IMR-90 (cell line): Measurements from ENCODE around the gene NDUFA13. TPM values are rescaled to one million over a fixed set of nuclear protein-coding genes. Genes with fewer than 3 reads are reported as not detected.

Source experiments
- ATAC-seq: fragments of 200-7000 bp; cut with Tn5 transposase; 2 replicates; pipeline ENCODE4 v1.9.1; 2020; ENCODE audit warnings: low read depth, mild to moderate bottlenecking, moderate library complexity
- BruUV-seq: library from RNA; stranded (reverse); fragments of 400-500 nt; replicated peaks from 2 replicates; lab custom pipeline; 2021; lab: Mats Ljungman, UMichigan
- CTCF ChIA-PET: fragments of 300-600 bp; formaldehyde crosslinking; extraction: SDS; loops from one replicate; lab custom pipeline; 2021; ENCODE audit warnings: antibody characterized with exemption; lab: Yijun Ruan, JAX
- POLR2A ChIA-PET: fragments of 300-600 bp; sonication (Branson Sonifier 250); formaldehyde crosslinking; loops from one replicate; lab custom pipeline; 2022; ENCODE audit warnings: antibody characterized with exemption; ENCODE audit not compliant: unreplicated experiment; lab: Charles Lee
- DNase-seq: peaks from one replicate; pipeline ENCODE4 v3.0.0; 2013
- H2AFZ ChIP-seq: replicated peaks from 2 replicates; pipeline ENCODE3; 2013; ENCODE audit warnings: low read length, mild to moderate bottlenecking; ENCODE audit not compliant: poor library complexity
- H2AK5ac ChIP-seq: 2 replicates; pipeline ENCODE4 v1.6.1; 2013; ENCODE audit warnings: low read depth, low read length, inconsistent platforms
- H2AK9ac ChIP-seq: replicated peaks from 2 replicates; pipeline ENCODE3; 2013; ENCODE audit warnings: mild to moderate bottlenecking, low read depth, low read length, moderate library complexity; ENCODE audit not compliant: poor library complexity
- H2BK120ac ChIP-seq: 2 replicates; pipeline ENCODE4 v1.6.1; 2013; ENCODE audit warnings: low read depth, low read length, inconsistent platforms
- H2BK15ac ChIP-seq: 3 replicates; pipeline ENCODE4 v1.6.1; 2013; ENCODE audit warnings: low read depth, low read length, inconsistent platforms
- H2BK20ac ChIP-seq: 2 replicates; pipeline ENCODE4 v1.6.1; 2013; ENCODE audit warnings: low read depth, mild to moderate bottlenecking, inconsistent platforms, low read length, moderate library complexity
- H2BK5ac ChIP-seq: 2 replicates; pipeline ENCODE4 v1.6.1; 2013; ENCODE audit warnings: mild to moderate bottlenecking, low read depth, low read length, inconsistent platforms; ENCODE audit not compliant: poor library complexity, severe bottlenecking
- H3K14ac ChIP-seq: replicated peaks from 2 replicates; pipeline ENCODE4 v1.6.1; 2013; ENCODE audit warnings: low read depth, low read length, inconsistent platforms
- H3K18ac ChIP-seq: 2 replicates; pipeline ENCODE4 v1.6.1; 2013; ENCODE audit warnings: low read depth, low read length, control low read depth
- H3K23ac ChIP-seq: 2 replicates; pipeline ENCODE4 v1.6.1; 2013; ENCODE audit warnings: low read depth, low read length, inconsistent platforms
- H3K27ac ChIP-seq: 2 replicates; pipeline ENCODE4 v1.5.1; 2013; ENCODE audit warnings: mild to moderate bottlenecking, control low read depth, low read length; ENCODE audit not compliant: insufficient read depth
- H3K27me3 ChIP-seq: 2 replicates; pipeline ENCODE4 v1.6.1; 2013; ENCODE audit warnings: low read length; ENCODE audit not compliant: control insufficient read depth, insufficient read depth
- H3K36me3 ChIP-seq: 2 replicates; pipeline ENCODE4 v1.6.1; 2013; ENCODE audit warnings: low read length, mixed read lengths; ENCODE audit not compliant: control insufficient read depth, insufficient read depth
- H3K4ac ChIP-seq: 2 replicates; pipeline ENCODE4 v1.6.1; 2013; ENCODE audit warnings: low read depth, low read length, inconsistent platforms
- H3K4me1 ChIP-seq: 2 replicates; pipeline ENCODE4 v1.6.1; 2013; ENCODE audit warnings: low read length, mixed read lengths; ENCODE audit not compliant: control insufficient read depth, insufficient read depth
- H3K4me2 ChIP-seq: 2 replicates; pipeline ENCODE4 v1.6.1; 2013; ENCODE audit warnings: low read depth, mild to moderate bottlenecking, control low read depth, low read length, moderate library complexity
- H3K4me3 ChIP-seq: 2 replicates; pipeline ENCODE4 v1.5.1; 2013; ENCODE audit warnings: low read depth, mild to moderate bottlenecking, control low read depth, low read length, moderate library complexity; ENCODE audit not compliant: insufficient read depth
- H3K56ac ChIP-seq: 2 replicates; pipeline ENCODE4 v1.6.1; 2013; ENCODE audit warnings: low read length, inconsistent platforms; ENCODE audit not compliant: insufficient read depth; ENCODE audit errors: extremely low read depth
- H3K79me1 ChIP-seq, 2 experiments: 2 replicates each; pipeline ENCODE4 v1.6.1; 2013; ENCODE audit warnings: low read length in 2 of 2, inconsistent platforms in 1 of 2, low read depth in 1 of 2
- H3K9ac ChIP-seq: 2 replicates; pipeline ENCODE4 v1.6.1; 2013; ENCODE audit warnings: low read depth, low read length, control low read depth
- H3K9me1 ChIP-seq: 2 replicates; pipeline ENCODE4 v1.6.1; 2013; ENCODE audit warnings: low read length, inconsistent platforms; ENCODE audit not compliant: insufficient read depth
- H3K9me3 ChIP-seq: 2 replicates; pipeline ENCODE4 v1.6.1; 2013; ENCODE audit warnings: low read length; ENCODE audit not compliant: control insufficient read depth, insufficient read depth
- H4K20me1 ChIP-seq: 2 replicates; pipeline ENCODE4 v1.6.1; 2013; ENCODE audit warnings: low read length, inconsistent platforms; ENCODE audit not compliant: insufficient read depth
- H4K5ac ChIP-seq: 2 replicates; pipeline ENCODE4 v1.6.1; 2013; ENCODE audit warnings: mild to moderate bottlenecking, low read depth, low read length, control low read depth
- H4K8ac ChIP-seq, 2 experiments: 2 replicates each; pipeline ENCODE4 v1.6.1; 2013; ENCODE audit warnings: low read depth in 2 of 2, low read length in 2 of 2, control low read depth in 1 of 2, inconsistent platforms in 1 of 2
- H4K91ac ChIP-seq: 2 replicates; pipeline ENCODE4 v1.6.1; 2013; ENCODE audit warnings: low read depth, low read length, inconsistent platforms; ENCODE audit not compliant: insufficient read depth
- BHLHE40 ChIP-seq: fragments of 150-350 bp; IDR thresholded peaks from 2 replicates; pipeline ENCODE4 v1.6.1; 2016; ENCODE audit warnings: mild to moderate bottlenecking, low read depth, low read length
- CEBPB ChIP-seq: IDR thresholded peaks from 2 replicates; pipeline ENCODE4 v1.6.1; 2012; ENCODE audit warnings: low read depth, low read length, improper control_type of control experiment
- CHD1 ChIP-seq: IDR thresholded peaks from 2 replicates; pipeline ENCODE4 v1.6.1; 2012; ENCODE audit warnings: low read depth, low read length, improper control_type of control experiment
- ELK1 ChIP-seq: fragments of 150-350 bp; IDR thresholded peaks from 2 replicates; pipeline ENCODE4 v1.6.1; 2016; ENCODE audit warnings: low read depth, mild to moderate bottlenecking, low read length, moderate library complexity, borderline replicate concordance
- MAZ ChIP-seq: IDR thresholded peaks from 2 replicates; pipeline ENCODE4 v1.6.1; 2012; ENCODE audit warnings: low read depth, mild to moderate bottlenecking, low read length, improper control_type of control experiment, moderate library complexity, borderline replicate concordance
- MXI1 ChIP-seq: IDR thresholded peaks from 2 replicates; pipeline ENCODE4 v1.6.1; 2012; ENCODE audit warnings: low read depth, mild to moderate bottlenecking, low read length, moderate library complexity, borderline replicate concordance
- NFE2L2 ChIP-seq: fragments of 150-350 bp; IDR thresholded peaks from 2 replicates; pipeline ENCODE4 v1.6.1; 2016; ENCODE audit warnings: low read depth, mild to moderate bottlenecking, low read length
- POLR2A ChIP-seq: IDR thresholded peaks from 2 replicates; pipeline ENCODE4 v1.6.1; 2012; ENCODE audit warnings: mild to moderate bottlenecking, low read depth, low read length
- RAD21 ChIP-seq: IDR thresholded peaks from 2 replicates; pipeline ENCODE4 v1.6.1; 2012; ENCODE audit warnings: low read length, improper control_type of control experiment
- RCOR1 ChIP-seq: IDR thresholded peaks from 2 replicates; pipeline ENCODE4 v1.6.1; 2012; ENCODE audit warnings: mild to moderate bottlenecking, low read length, improper control_type of control experiment; ENCODE audit not compliant: insufficient replicate concordance
- RFX5 ChIP-seq: IDR thresholded peaks from 2 replicates; pipeline ENCODE4 v1.8.0; 2012; ENCODE audit warnings: low read depth, mild to moderate bottlenecking, low read length, moderate library complexity
- WGBS, 2 experiments: methylation state at CpG; one replicate each; pipeline versions ENCODE4 v1.1.5 to v1.1.7; 2013; ENCODE audit warnings: missing lambda C conversion rate in 2 of 2; ENCODE audit not compliant: insufficient read length in 1 of 2; ENCODE audit errors: extremely low coverage in 2 of 2; 5-methylcytosine and 5-hydroxymethylcytosine counted together
- dilution Hi-C: fragments of 300-500 bp; cut with HindIII; formaldehyde crosslinking; loops from one replicate; pipeline ENCODE4 v1.14.3; 2018; ENCODE audit warnings: low sequenced_read_pairs; ENCODE audit not compliant: unreplicated experiment
- in situ Hi-C: fragments of 300-500 bp; cut with MboI; formaldehyde crosslinking; loops from 3 replicates; pipeline ENCODE4 v1.14.3; 2019; ENCODE audit warnings: low sequenced_read_pairs, inconsistent platforms, mixed read lengths
- intact Hi-C: fragments of 100-400 bp; cut with micrococcal nuclease; formaldehyde crosslinking; loops from 2 replicates; pipeline ENCODE4 v1.10.0; 2022
- polyA plus RNA-seq, 3 experiments: library from polyadenylated mRNA; depleted of rRNA; stranded (reverse); fragments of >200 nt; gene quantifications; 2 replicates each; pipeline ENCODE4 v1.2.3, GENCODE V29; 2012; ENCODE audit warnings: low replicate concordance in 1 of 3
- total RNA-seq: library from RNA; depleted of rRNA; stranded (reverse); fragments of >200 nt; gene quantifications from 2 replicates; pipeline ENCODE4 v1.2.3, GENCODE V29; 2012
- TF ChIP-seq, protein P1 (sequence below): fragments of 150-350 bp; IDR thresholded peaks from 2 replicates; pipeline ENCODE4 v1.6.1; 2017; ENCODE audit warnings: mild to moderate bottlenecking, antibody characterized with exemption, low read length, low read depth
- TF ChIP-seq, protein P2 (sequence below): conservative IDR thresholded peaks from 2 replicates; pipeline ENCODE4 v1.5.1; 2012; ENCODE audit warnings: mild to moderate bottlenecking, low read depth, low read length, improper control_type of control experiment

Gene NDUFA13
- total and polyA plus RNA-seq, 2 of the 4 experiments (the other 2 are of a cell fraction), result 30.6 to 667 TPM

GRCh38 chr19:19558055-19558454, 42.0 kb downstream of the NDUFA13 start (continued):
- TF ChIP-seq MXI1, result no peak
- TF ChIP-seq, protein P1, sequence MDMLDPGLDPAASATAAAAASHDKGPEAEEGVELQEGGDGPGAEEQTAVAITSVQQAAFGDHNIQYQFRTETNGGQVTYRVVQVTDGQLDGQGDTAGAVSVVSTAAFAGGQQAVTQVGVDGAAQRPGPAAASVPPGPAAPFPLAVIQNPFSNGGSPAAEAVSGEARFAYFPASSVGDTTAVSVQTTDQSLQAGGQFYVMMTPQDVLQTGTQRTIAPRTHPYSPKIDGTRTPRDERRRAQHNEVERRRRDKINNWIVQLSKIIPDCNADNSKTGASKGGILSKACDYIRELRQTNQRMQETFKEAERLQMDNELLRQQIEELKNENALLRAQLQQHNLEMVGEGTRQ, result no peak
- no peak for TF ChIP-seq BHLHE40
- no peak for TF ChIP-seq RCOR1

GRCh38 chr19:19558636-19559035, 42.6 kb downstream of the NDUFA13 start:
- H4K5ac ChIP-seq, result no peak overlapping the region
- H2BK15ac ChIP-seq, result no peak overlapping the region
- H3K4me1 ChIP-seq, result no peaks in the 10 kb centered on the region
- H3K4me2 ChIP-seq, result no peak overlapping the region
- H2AFZ ChIP-seq, result no peak overlapping the region
- no peak overlapping the region for H2BK5ac ChIP-seq
- intact Hi-C loops, result no loop called here
- H3K23ac ChIP-seq, result no peak overlapping the region
- H3K9me3 ChIP-seq, result no peaks in the 10 kb centered on the region
- H3K4me3 ChIP-seq, result no peak overlapping the region
- DNase-seq, result no peak
- no peak overlapping the region for H2BK20ac ChIP-seq
- H3K56ac ChIP-seq, result no peak overlapping the region
- H2BK120ac ChIP-seq, result no peak overlapping the region
- no peak overlapping the region for H4K91ac ChIP-seq
- no peak overlapping the region for H2AK9ac ChIP-seq
- no peaks in the 10 kb centered on the region for H3K79me1 ChIP-seq
- POLR2A ChIA-PET, result no interaction called here
- H3K36me3 ChIP-seq, result no peaks in the 10 kb centered on the region
- no peaks in the 10 kb centered on the region for H3K27me3 ChIP-seq
- dilution Hi-C loops, result no loop called here
- CTCF ChIA-PET, result no interaction called here
- H3K14ac ChIP-seq, result no peak overlapping the region
- WGBS, 2 experiments, result 95% methylated on average over 7 of the region's 16 CpGs; no CpG with 5 or more reads in 1 of the 2 experiments
- H3K9ac ChIP-seq, result no peak overlapping the region
- H2AK5ac ChIP-seq, result no peak overlapping the region
- no peak overlapping the region for H3K4ac ChIP-seq
- H3K27ac ChIP-seq, result no peak overlapping the region
- no peaks in the 10 kb centered on the region for H4K20me1 ChIP-seq
- in situ Hi-C loops, result no loop called here
- ATAC-seq, result no peak
- BruUV-seq, result no TSS peak
- H3K18ac ChIP-seq, result no peak overlapping the region
- no peak overlapping the region for H4K8ac ChIP-seq
- no peaks in the 10 kb centered on the region; the same call in 1 of the 2 replicates for H3K9me1 ChIP-seq
- TF ChIP-seq POLR2A (no peak), BHLHE40 (no peak), CEBPB (no peak), ELK1 (no peak), RAD21 (no peak), MXI1 (no peak), RFX5 (no peak), NFE2L2 (no peak), CHD1 (no peak), MAZ (no peak)
- TF ChIP-seq, protein P2, sequence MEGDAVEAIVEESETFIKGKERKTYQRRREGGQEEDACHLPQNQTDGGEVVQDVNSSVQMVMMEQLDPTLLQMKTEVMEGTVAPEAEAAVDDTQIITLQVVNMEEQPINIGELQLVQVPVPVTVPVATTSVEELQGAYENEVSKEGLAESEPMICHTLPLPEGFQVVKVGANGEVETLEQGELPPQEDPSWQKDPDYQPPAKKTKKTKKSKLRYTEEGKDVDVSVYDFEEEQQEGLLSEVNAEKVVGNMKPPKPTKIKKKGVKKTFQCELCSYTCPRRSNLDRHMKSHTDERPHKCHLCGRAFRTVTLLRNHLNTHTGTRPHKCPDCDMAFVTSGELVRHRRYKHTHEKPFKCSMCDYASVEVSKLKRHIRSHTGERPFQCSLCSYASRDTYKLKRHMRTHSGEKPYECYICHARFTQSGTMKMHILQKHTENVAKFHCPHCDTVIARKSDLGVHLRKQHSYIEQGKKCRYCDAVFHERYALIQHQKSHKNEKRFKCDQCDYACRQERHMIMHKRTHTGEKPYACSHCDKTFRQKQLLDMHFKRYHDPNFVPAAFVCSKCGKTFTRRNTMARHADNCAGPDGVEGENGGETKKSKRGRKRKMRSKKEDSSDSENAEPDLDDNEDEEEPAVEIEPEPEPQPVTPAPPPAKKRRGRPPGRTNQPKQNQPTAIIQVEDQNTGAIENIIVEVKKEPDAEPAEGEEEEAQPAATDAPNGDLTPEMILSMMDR, result no peak
- TF ChIP-seq, protein P1, result no peak
